GM21717 (cell line): ENCODE data around the gene GINS2.

ENCODE experiments used
- ATAC-seq: cut with Tn5 transposase; IDR thresholded peaks from one replicate; pipeline ENCODE4 v1.9.1; 2021; ENCODE audit warnings: mild to moderate bottlenecking, moderate library complexity; ENCODE audit not compliant: unreplicated experiment

GINS2 gene

GRCh38 chr16:85716680-85717038, 27.9 kb upstream of the GINS2 start:
- ATAC-seq: no peak

GRCh38 chr16:85716022-85716679, 27.4 kb upstream of the GINS2 start:
- ATAC-seq: no peak

GRCh38 chr16:85715169-85716021, 26.6 kb upstream of the GINS2 start:
- no peak for ATAC-seq

GRCh38 chr16:85712801-85713200, 24.0 kb upstream of the GINS2 start:
- no peak for ATAC-seq

- no peak for ATAC-seq
Measured at GRCh38 chr16:85711982-85712587, 23.3 kb upstream of the GINS2 start.

GRCh38 chr16:85710732-85711131, 22.0 kb upstream of the GINS2 start:
- ATAC-seq: no peak

GRCh38 chr16:85709766-85710585, 21.2 kb upstream of the GINS2 start:
- no peak for ATAC-seq

- ATAC-seq: no peak
Measured at GRCh38 chr16:85708338-85708737, 19.6 kb upstream of the GINS2 start.

- ATAC-seq: no peak
Measured at GRCh38 chr16:85707528-85708095, 18.9 kb upstream of the GINS2 start.

- no peak for ATAC-seq
Measured at GRCh38 chr16:85706449-85707034, 17.8 kb upstream of the GINS2 start.

GRCh38 chr16:85704900-85705846, 16.4 kb upstream of the GINS2 start:
- no peak for ATAC-seq

GRCh38 chr16:85704011-85704410, 15.3 kb upstream of the GINS2 start:
- no peak for ATAC-seq

- no peak for ATAC-seq
Measured at GRCh38 chr16:85699628-85700027, 10.9 kb upstream of the GINS2 start.

GRCh38 chr16:85698935-85699558, 10.3 kb upstream of the GINS2 start:
- ATAC-seq: no peak

- ATAC-seq: no peak
Measured at GRCh38 chr16:85698459-85698891, 9.7 kb upstream of the GINS2 start.

GRCh38 chr16:85697431-85697830, 8.7 kb upstream of the GINS2 start:
- ATAC-seq: no peak

GRCh38 chr16:85696781-85697180, 8.0 kb upstream of the GINS2 start:
- ATAC-seq: no peak

- ATAC-seq: no peak
Measured at GRCh38 chr16:85695196-85696128, 6.7 kb upstream of the GINS2 start.
